Astrocyte of the cerebellum (primary cell): ENCODE results near the gene SMCP.

Experiments used
- DNase-seq: peaks from one replicate; pipeline ENCODE4 v3.0.0-alpha.2; 2011; ENCODE audit warnings: low read depth
- H3K4me3 ChIP-seq: 2 replicates; pipeline ENCODE4 v1.5.1; 2011; ENCODE audit warnings: mild to moderate bottlenecking, low read depth, low read length, moderate library complexity
- CTCF ChIP-seq: IDR thresholded peaks from 2 replicates; pipeline ENCODE4 v1.5.1; 2012; ENCODE audit warnings: low read length, low read depth, moderate library complexity, mild to moderate bottlenecking; ENCODE audit errors: missing control alignments
- in situ Hi-C: cut with HindIII; loops from 2 replicates; pipeline ENCODE4 v1.10.0; 2017; ENCODE audit warnings: low sequenced_read_pairs

Gene SMCP

GRCh38 chr1:152861374-152861773, 16.7 kb upstream of the SMCP start:
- no peak overlapping the region for H3K4me3 ChIP-seq
- no peak for DNase-seq
- no peak for TF ChIP-seq CTCF
- in situ Hi-C loops: no loop called here

- H3K4me3 ChIP-seq: no peak overlapping the region
- in situ Hi-C loops: no loop called here
- DNase-seq: no peak
- TF ChIP-seq CTCF: no peak
Measured at GRCh38 chr1:152864443-152864842, 13.7 kb upstream of the SMCP start.

DNA sequence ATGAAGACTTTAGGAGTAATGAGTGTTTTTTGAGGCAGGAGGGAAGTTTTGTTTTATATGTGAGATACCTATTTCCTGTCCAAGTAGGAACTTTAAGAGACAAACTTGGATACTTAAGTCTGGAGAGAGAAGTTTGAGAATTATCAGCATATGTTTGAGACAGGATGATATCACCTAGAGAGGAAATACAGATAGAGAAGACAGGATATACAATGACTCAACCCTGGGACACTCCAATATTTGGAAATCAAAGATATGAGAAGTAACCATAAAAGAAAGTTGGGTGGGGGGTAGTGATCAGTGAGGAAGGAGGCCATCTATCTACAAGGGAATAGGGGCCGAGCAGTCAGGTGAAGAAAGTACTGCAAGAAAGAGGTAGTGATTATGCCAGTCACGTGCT, 11.8 kb upstream of the SMCP start:
- H3K4me3 ChIP-seq: no peak overlapping the region
- DNase-seq: no peak
- in situ Hi-C loops: no loop called here
- TF ChIP-seq CTCF: no peak

DNA sequence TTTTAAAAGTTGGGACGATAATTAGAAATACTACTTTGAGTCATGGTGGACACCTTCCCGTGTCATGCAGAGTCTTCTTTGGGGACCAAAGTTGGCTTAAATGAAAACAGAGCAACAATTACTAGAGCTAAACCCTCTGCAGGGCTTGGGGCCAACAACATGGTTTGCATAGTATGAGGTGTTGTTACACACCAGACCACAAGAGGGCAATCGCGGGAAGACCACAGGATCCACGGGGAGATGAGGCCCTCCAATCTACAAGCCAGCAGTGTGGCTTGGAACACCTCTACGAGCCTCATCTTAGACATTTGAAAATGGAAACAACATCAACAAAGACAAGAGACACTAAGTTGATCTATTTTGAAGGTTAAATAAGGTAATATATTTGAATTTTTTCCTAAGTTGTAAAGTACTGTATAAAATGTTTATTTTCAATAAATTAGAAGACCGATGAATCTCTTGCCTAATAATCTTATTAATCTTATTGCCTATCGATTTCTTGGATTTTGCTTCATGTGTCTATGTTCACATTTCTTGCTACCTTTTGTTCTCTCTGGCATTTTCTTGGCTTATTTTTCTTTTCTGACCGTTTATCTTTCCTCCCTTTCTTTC, 8.2 kb upstream of the SMCP start:
- peak; percentile 55 for DNase-seq
- TF ChIP-seq CTCF: peak; percentile 82
- no peak overlapping the region for H3K4me3 ChIP-seq
- in situ Hi-C loops: no loop called here

DNA sequence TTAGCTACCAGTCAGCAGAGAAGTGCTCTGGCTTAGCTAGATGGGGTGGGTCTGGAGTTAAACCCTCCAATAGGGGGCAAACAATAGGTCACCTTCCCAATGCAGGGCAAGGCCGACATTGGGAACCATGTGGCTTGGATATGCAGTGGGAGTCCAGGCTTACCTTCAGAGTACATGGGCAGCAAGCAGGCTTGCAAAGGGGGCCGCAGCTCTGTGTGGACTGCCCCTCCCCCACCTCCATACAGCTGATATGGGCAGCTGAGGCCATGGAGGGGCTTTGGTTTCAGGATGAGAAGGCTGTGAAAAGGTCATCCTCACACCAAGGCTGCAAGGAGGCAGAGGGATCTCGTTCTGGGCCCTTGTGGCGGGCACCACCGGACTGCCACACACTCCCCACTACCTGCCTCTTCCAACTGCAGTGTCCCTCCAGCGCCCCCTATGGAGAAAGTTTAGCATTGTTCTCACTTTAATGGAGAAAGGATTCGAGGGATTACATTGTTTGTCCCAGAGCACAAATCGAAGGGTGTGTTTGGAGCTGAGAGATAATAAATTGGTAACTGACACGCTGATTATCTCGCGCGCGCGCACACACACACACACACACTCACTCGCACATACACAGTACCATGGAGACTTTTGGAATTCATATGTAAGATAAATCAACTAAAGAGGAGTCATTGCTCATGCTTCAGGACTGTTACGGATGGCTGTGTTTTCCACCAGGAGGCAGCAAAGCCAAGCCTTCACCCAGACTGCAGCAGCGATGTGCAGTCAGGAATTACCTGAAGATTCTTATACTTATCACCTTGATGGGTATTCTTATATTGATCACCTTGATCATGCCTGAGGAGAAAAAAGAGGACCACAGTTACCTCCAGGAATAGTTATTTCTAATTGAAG, 7.0 kb upstream of the SMCP start:
- DNase-seq: no peak
- H3K4me3 ChIP-seq: no peak overlapping the region
- in situ Hi-C loops: no loop called here
- peak; percentile 68 for TF ChIP-seq CTCF

DNA sequence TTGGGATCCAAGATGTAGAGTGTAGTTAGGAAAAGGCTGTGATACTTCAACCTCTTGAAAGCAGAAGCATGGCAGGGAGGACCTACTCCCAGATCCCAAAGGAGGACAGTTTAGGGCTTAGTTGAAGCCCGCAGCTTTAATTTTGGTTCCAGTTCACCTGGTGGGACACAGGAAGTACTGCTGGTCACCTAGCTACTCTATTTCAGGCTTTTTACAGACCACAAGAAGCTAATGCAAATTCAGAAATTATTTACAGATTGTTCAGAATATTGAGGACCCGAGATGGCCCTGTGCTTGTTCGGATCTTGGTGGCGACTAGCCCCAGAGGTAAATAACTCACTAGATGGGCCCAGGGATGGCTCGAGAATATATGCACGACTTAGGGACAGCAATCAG, 6.4 kb upstream of the SMCP start:
- DNase-seq: no peak
- in situ Hi-C loops: no loop called here
- no peak overlapping the region for H3K4me3 ChIP-seq
- no peak for TF ChIP-seq CTCF
